RKO (cell line): ENCODE results near the gene SH3RF3.
A peak's percentile ranks its signal among the peaks of the same experiment; 100 is the strongest.

Experiments
- DNase-seq: peaks from one replicate; pipeline ENCODE4 v3.0.0-alpha.2; 2016; ENCODE audit warnings: low spot score

The SH3RF3 gene

DNA sequence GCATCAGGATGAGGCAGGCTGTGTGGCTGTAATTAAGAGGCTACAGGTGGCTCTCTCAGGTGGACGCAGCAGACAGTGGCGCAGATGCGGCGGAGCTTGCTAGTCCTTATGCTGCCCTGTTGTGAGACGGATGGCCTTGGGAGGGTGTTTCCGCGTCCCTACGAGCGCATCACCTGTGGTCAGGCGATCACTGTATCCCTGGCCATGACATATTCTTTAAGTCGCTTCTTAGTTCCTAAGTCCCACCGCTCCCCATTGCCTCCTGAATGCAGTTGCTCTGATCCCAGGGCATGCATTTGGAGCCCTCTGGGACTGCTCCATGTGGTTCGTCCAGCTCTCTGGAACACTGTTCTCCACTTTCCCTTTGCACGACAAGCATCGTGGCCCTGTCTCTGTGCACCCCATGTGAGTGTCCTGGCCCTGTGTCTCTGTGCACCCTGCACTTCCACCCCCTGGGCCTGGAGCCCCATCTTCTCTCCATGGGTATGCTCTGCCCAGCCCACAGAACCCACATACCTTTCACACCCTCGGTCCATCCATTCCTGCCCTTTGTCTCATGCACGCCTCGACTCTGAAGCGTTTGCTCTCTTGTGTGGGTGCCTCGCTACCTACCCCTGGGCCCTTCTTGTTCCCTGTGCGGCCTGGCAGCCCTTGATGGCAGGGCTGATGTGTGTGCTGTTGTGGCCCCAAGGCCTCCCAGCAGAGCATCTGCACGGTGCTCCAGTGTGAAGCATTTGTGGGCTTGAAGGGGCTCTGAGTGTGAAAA is 74.4 kb downstream of the SH3RF3 start:
- no peak for DNase-seq

DNA sequence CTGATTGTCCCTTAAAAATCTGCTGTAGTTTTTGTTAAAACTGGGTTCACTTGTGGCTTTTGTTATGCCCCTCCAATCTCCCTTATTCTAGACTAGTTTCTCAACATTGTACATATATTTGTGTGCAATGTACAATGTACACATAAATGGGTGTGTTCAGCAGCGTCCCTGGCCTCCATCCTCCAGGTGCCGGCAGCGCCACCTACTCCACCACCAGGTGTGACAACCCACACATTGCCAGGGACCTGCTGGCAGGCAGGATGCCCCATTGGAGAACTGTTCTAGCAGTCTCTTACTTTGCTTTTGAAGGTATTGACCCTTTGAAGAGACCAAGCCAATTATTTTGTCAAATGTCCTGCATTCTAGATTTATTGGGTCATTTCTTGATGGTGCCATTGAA is 75.4 kb downstream of the SH3RF3 start:
- no peak for DNase-seq

- no peak for DNase-seq
These were observed 76.4 kb downstream of the SH3RF3 start for GRCh38 chr2:109205447-109205846.

DNA sequence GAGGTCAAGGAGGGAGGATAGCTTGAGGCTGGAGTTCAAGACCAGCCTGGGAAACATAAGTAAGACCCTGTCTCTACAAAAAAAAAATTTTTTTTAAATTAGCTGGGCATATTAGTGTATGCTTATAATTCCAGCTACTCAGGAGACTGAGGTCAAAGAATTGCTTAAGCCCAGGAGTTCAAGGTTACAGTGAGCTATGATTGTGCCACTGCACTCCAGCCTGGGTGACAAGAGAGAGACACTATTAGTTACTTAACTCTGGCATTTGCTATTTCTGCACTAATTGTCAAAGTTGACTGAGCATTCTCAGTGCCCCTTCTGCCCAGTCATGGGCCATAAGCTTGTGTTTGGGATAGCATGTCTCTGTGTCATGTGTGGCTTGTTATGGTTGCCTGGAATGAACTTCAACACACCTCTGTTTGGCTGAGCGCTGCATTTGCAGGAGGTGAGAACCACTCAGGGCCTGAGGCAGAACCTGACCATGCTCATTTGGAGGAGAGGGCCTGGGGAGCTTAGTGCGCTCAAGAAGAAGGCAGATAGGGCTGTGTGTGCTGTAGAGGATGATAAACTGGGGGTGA is 77.7 kb downstream of the SH3RF3 start:
- DNase-seq, result no peak

DNA sequence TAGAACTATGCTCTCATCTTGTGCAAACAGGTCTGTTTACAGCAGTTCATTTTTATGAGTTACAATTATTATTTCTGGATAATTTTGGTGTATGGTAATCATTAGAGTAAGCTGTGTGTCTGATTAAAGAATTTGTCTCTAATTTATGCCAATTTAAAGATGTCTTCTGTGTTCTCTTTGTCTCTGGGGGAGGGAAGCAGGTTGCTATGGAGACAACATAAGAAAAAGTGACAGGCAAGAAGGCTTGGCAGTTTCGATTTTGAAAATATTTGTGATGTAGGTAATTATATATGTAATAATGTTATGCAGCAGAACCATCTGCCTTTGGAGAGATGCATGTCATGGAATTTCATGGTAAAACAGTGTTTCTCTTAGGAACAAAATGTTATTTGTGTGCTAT is 78.2 kb downstream of the SH3RF3 start:
- DNase-seq, result no peak

GRCh38 chr2:109208071-109208950 is 79.3 kb downstream of the SH3RF3 start:
- peak; percentile 3 for DNase-seq

- DNase-seq, result no peak
These were observed 79.9 kb downstream of the SH3RF3 start for GRCh38 chr2:109208951-109209335.

DNA sequence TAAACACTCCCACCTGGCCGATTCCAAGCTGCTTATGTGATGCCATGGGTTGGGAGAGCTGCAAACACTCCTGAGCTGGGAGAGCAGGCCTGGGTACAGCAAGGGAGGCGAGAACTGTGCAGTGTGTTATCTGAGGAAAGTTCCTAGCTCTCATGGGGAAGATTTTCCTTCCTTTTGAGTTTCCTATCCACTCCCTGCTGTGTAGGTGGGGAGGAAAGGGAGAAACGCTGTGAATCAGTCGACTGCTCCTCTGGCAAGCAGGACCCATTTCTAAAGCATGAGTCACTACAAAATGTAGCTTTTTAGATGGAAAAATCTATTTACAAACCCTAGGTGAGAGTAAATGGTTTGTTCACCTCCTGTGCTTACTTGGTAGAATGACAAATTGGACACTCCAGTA is 80.4 kb downstream of the SH3RF3 start:
- DNase-seq, result peak; percentile 27

DNA sequence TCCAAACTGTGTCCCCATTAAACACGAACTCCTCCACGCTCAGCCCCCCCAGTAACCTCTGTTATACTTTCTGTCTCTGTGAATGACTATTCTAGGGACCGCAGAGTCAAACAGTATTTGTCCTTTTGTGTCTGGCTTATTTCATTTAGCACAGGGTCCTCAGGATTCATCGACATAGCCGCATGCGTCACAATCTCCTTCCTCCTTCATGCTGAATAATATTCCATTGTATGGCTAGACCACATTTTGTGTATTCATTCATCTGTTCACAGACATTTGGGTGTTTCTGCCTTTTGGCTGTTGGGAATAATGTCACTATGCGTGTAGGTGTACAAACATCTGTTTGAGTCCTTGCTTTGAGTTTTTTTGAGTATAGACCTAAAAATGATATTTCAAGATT is 80.9 kb downstream of the SH3RF3 start:
- no peak for DNase-seq

GRCh38 chr2:109210431-109211200 is 81.6 kb downstream of the SH3RF3 start:
- DNase-seq, result no peak

GRCh38 chr2:109211315-109211714 is 82.3 kb downstream of the SH3RF3 start:
- no peak for DNase-seq

- DNase-seq, result no peak
These were observed 84.0 kb downstream of the SH3RF3 start for GRCh38 chr2:109212836-109213563.

DNA sequence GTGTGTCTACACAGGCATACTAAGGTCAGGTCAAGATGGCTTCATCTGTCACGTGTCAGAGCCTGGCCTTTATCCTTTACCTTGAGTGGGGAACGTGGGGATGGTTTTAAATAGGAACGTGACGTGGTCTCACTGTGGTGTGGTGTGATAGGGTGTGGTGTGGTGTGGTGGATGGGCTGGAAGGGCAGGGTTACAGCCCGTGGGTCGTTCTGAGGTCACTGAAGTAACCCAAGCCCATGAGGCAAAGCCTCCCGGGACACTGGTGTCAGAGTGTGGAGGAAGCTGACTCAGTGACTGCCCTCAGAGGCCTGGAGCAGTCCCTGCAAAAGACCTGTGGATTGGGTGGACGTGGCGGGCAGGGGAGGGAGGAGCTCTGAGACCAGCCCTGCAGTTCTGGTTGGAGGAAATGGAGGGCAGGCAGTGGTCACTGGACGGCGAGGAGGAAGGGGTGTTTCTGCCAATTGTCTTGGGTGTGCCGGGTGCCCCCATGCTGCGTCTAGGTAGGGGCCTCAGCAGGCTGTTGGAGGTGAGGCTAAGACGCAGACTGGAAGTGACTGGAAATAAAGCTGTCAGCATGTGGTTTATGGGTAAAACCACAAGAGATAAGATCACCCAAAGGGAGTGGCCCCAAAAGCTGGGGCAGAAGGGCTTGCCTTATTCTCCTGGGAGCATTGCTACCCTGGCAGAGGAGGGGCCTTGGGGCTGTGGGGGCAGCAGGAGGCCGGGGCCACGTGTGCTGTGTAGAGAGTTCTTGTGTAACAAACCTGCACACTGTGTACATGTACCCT is 84.8 kb downstream of the SH3RF3 start:
- no peak for DNase-seq

DNA sequence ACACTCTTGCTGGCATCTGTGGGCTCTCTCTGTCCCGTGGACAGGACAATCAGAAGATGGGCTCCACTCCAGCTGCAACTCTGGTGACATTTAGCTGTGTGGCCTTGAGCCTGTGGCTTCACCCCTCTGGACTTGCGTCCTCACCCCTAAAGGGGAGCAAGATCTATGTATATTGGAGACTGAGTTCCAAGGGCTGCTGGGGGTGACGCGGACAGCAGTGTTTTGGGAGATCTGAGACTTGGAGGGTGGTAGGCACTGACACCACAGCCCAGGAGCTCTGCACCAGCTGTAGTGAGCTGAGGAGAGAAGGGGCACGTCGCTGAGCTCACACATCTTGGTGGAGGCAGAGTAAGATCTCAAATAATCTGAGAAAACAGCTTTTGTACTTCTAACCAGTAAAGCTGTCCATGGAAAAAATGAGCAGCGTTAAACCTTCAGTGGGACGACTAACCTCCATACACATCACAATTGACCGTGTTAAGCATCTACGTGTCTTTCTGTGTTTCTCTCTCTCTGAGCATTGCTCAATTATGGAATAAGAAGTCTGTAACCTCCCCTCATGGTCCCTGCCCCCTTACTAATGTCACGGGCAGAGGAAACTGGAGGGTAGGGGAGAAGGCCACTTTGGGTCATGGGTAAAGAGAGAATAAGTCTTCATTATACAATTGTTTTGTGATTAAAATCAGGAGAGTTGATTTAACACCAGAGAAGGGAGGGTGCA is 85.8 kb downstream of the SH3RF3 start:
- no peak for DNase-seq

DNA sequence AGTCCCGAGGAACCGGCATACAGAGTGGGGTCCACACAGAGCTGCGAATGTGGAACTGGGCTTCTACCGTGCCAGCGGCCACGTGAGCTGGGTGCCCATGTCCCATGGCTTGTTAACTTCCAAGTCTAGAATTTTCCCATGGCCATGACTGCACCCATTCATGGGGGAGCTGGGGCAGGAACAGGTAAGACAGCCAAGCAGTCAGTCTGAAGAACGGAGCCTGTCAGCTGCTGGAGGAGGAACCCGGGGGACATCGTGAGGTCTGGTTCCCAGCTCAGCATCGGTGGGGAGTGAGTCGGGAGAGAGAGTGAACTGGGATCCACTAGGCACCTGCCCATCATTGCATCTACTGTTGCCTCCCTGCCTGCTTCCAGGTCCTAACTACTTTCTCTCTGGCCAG is 86.9 kb downstream of the SH3RF3 start:
- no peak for DNase-seq

- no peak for DNase-seq
These were observed 87.3 kb downstream of the SH3RF3 start for GRCh38 chr2:109216332-109216731.

- DNase-seq, result no peak
These were observed 88.5 kb downstream of the SH3RF3 start for GRCh38 chr2:109217362-109218086.

DNA sequence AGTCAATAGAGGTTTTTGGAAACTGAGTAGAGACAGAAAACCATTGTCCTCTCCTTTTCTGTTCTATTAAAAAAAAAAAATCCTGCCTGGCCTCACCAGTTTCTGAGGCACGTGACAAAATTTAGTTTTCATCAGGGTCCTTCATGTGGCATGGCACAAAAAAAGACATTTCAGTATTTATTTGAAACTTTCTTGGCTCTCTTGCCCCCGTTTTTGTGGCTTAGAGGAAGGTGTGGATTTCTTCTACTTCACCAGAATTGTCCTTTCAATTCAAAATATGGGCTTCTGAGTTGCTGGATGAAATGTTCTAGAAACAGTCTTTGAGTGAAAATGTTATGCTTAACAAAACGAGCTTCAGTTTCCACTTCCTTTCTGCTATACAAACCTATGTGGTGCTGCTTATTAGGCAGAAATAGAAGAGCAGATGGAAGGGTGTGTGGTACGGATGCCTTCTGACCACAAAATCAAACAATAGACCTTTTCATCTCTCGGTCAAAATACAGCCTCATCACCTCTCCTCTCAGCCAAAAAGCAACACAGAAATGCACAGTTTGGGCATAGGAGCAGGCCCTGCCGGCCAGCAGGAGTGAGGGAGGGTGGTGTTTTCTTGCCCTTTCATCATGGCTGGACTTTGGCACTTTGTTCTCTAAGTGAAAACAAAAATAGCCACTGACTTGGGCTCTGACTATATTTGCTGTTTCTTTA is 89.2 kb downstream of the SH3RF3 start:
- no peak for DNase-seq

GRCh38 chr2:109218792-109219126 is 89.8 kb downstream of the SH3RF3 start:
- DNase-seq, result no peak
